Panc1 (cell line): ENCODE measurements around the gene NOX5. TPM values are rescaled to one million over a fixed set of nuclear protein-coding genes. Genes with fewer than 3 reads are reported as not detected.

Experiments
- ATAC-seq: fragments of 200-7000 bp; cut with Tn5 transposase; 2 replicates; pipeline ENCODE4 v1.9.1; 2020; ENCODE audit warnings: mild to moderate bottlenecking, moderate library complexity
- BruUV-seq: library from RNA; stranded (reverse); fragments of 400-500 nt; replicated peaks from 2 replicates; lab custom pipeline; 2021; lab: Mats Ljungman, UMichigan
- CTCF ChIA-PET: fragments of 300-600 bp; sonication (Branson Sonifier 250); formaldehyde crosslinking; loops from one replicate; lab custom pipeline; 2022; ENCODE audit warnings: antibody characterized with exemption; lab: Charles Lee
- POLR2A ChIA-PET: fragments of 300-600 bp; sonication (Branson Sonifier 250); formaldehyde crosslinking; loops from one replicate; lab custom pipeline; 2022; ENCODE audit warnings: antibody characterized with exemption; lab: Charles Lee
- DNase-seq: peaks from one replicate; pipeline ENCODE4 v3.0.0-alpha.2; 2010; ENCODE audit warnings: low read depth, low spot score
- H3K27ac ChIP-seq: 2 replicates; pipeline ENCODE4 v1.5.1; 2011; ENCODE audit warnings: mild to moderate bottlenecking, low read length, inconsistent platforms
- H3K27me3 ChIP-seq: fragments of 200-500 bp; sonication (Bioruptor generic); 2 replicates; pipeline ENCODE4 v1.6.0; 2014; ENCODE audit warnings: low read length, inconsistent platforms; ENCODE audit not compliant: control insufficient read depth, insufficient read depth
- H3K36me3 ChIP-seq: fragments of 200-500 bp; sonication (Bioruptor generic); 2 replicates; pipeline ENCODE4 v1.5.1; 2014; ENCODE audit warnings: inconsistent platforms, mild to moderate bottlenecking, low read length, moderate library complexity; ENCODE audit not compliant: control insufficient read depth, insufficient read depth
- H3K4me1 ChIP-seq: 2 replicates; pipeline ENCODE4 v1.5.1; 2011; ENCODE audit warnings: inconsistent platforms, mild to moderate bottlenecking, low read length, moderate library complexity; ENCODE audit not compliant: control insufficient read depth, insufficient read depth
- H3K4me3 ChIP-seq, 2 experiments: 2 replicates each; pipeline ENCODE4 v1.5.1; 2011 to 2012; ENCODE audit warnings: low read depth in 2 of 2, low read length in 2 of 2, mild to moderate bottlenecking in 2 of 2, inconsistent platforms in 1 of 2, moderate library complexity in 1 of 2
- H3K9me3 ChIP-seq: fragments of 200-500 bp; sonication (Bioruptor generic); 2 replicates; pipeline ENCODE4 v1.5.1; 2014; ENCODE audit warnings: low read depth, mild to moderate bottlenecking, inconsistent platforms, low read length, moderate library complexity; ENCODE audit not compliant: control insufficient read depth, insufficient read depth
- CTCF ChIP-seq: fragments of 450-650 bp; IDR thresholded peaks from 2 replicates; pipeline ENCODE4 v1.5.1; 2017; ENCODE audit warnings: mild to moderate bottlenecking
- POLR2AphosphoS5 ChIP-seq: IDR thresholded peaks from 2 replicates; pipeline ENCODE4 v1.6.1; 2012; ENCODE audit warnings: mild to moderate bottlenecking, low read depth, low read length, moderate library complexity
- REST ChIP-seq, 2 experiments: IDR thresholded peaks; 2 replicates each; pipeline ENCODE4 v1.6.1; 2011 to 2012; ENCODE audit warnings: low read depth in 2 of 2, control low read depth in 1 of 2, low read length in 1 of 2, mild to moderate bottlenecking in 1 of 2, moderate library complexity in 1 of 2; ENCODE audit not compliant: insufficient read depth in 1 of 2
- SIN3A ChIP-seq: IDR thresholded peaks from 2 replicates; pipeline ENCODE4 v1.6.1; 2012; ENCODE audit warnings: low read depth, mild to moderate bottlenecking, low read length, moderate library complexity, borderline replicate concordance; ENCODE audit not compliant: insufficient read depth
- TCF7L2 ChIP-seq: IDR thresholded peaks from 2 replicates; pipeline ENCODE4 v1.6.1; 2011; ENCODE audit warnings: mild to moderate bottlenecking, low read depth, low read length, inconsistent platforms
- in situ Hi-C: cut with HindIII; loops from 2 replicates; pipeline ENCODE4 v1.10.0; 2016; ENCODE audit warnings: low sequenced_read_pairs, low pct_unique_long_range_greater_than_20kb
- intact Hi-C: fragments of 100-400 bp; cut with micrococcal nuclease; formaldehyde crosslinking; loops from one replicate; pipeline ENCODE4 v1.10.0; 2022; ENCODE audit not compliant: unreplicated experiment
- total RNA-seq: library from RNA; stranded (reverse); gene quantifications from one replicate; pipeline ENCODE4 v1.2.1, GENCODE V29; 2021; ENCODE audit not compliant: unreplicated experiment

Gene NOX5
- total RNA-seq, 1 experiment from 2014 or later = 0.26 TPM

GRCh38 chr15:69037482-69037881, 23.0 kb downstream of the NOX5 start:
- CTCF ChIA-PET = no interaction called here
- DNase-seq = no peak

GRCh38 chr15:69037977-69038376, 23.5 kb downstream of the NOX5 start:
- no peaks in the 10 kb centered on the region for H3K36me3 ChIP-seq
- ChIA-PET POLR2A (no interaction called here), CTCF (no interaction called here)
- in situ Hi-C loops = no loop called here
- intact Hi-C loops = no loop called here
- no peaks in the 10 kb centered on the region for H3K27me3 ChIP-seq
- no peaks in the 10 kb centered on the region for H3K9me3 ChIP-seq
- TF ChIP-seq POLR2AphosphoS5 (no peak), SIN3A (no peak), TCF7L2 (no peak), CTCF (no peak), REST (IDR thresholded peaks at IDR 0.05; ENCODE audit: insufficient read depth in 1 of 2, low read depth in 2 of 2, low read length in 1 of 2) (no peak)
- BruUV-seq = no TSS peak
- H3K4me1 ChIP-seq = no peaks in the 10 kb centered on the region; the same call in 1 of the 2 replicates
- no peak overlapping the region for H3K27ac ChIP-seq
- DNase-seq = no peak
- ATAC-seq = no peak
- H3K4me3 ChIP-seq = no peak overlapping the region

More at GRCh38 chr15:69037482-69037881, 23.0 kb downstream of the NOX5 start:
- no peaks in the 10 kb centered on the region for H3K27me3 ChIP-seq
- BruUV-seq = no TSS peak
- in situ Hi-C loops = no loop called here
- no peaks in the 10 kb centered on the region; the same call in 1 of the 2 replicates for H3K4me1 ChIP-seq
- POLR2A ChIA-PET = interaction anchor here (0.5 kb wide), 1 partner anchor 276 kb away, joined by 3 read pairs; no protein-coding TSS in a partner anchor
- no peak overlapping the region for H3K27ac ChIP-seq
- H3K36me3 ChIP-seq = no peaks in the 10 kb centered on the region
- TF ChIP-seq POLR2AphosphoS5 (no peak), CTCF (no peak), REST (IDR thresholded peaks at IDR 0.05; ENCODE audit: insufficient read depth in 1 of 2, low read depth in 2 of 2, low read length in 1 of 2) (no peak), TCF7L2 (no peak)
- H3K9me3 ChIP-seq = no peaks in the 10 kb centered on the region
- intact Hi-C loops = no loop called here
- no peak overlapping the region for H3K4me3 ChIP-seq
- no peak for ATAC-seq
